SJCRH30 (cell line): ENCODE data around the gene KIDINS220. TPM values are rescaled to one million over a fixed set of nuclear protein-coding genes. Genes with fewer than 3 reads are reported as not detected.

Experiments
- total RNA-seq: library from RNA; depleted of rRNA; stranded (reverse); fragments of >200 nt; shearing (Covaris generic); gene quantifications from 2 replicates; pipeline ENCODE4 v1.2.3, GENCODE V29; 2014; rRNA removed

KIDINS220 gene
- total RNA-seq, 1 experiment from 2014 or later, result 53.4 TPM

Other genes starting within 250 kb of the KIDINS220 start
- 15.8 and 17.6 TPM in 2 replicates for gene ID2, start 155.6 kb downstream of the KIDINS220 start, total RNA-seq
- 33.5 and 36.0 TPM in 2 replicates for gene MBOAT2, start 166.1 kb upstream of the KIDINS220 start, total RNA-seq